Peyer's patch (tissue), 4 donors: ENCODE results near the gene ENDOD1.

Source experiments
- CTCF ChIP-seq, 6 experiments: fragments of 450-650 bp in 4 of 6; fragments of 200-600 bp in 2 of 6; sonication (generic) in 1 of 6; IDR thresholded peaks; one replicate each; pipeline ENCODE4 v1.5.1; 2017 to 2019; ENCODE audit warnings: antibody characterized with exemption in 6 of 6, mild to moderate bottlenecking in 3 of 6, moderate library complexity in 1 of 6
- POLR2A ChIP-seq, 2 donors: fragments of 450-650 bp; IDR thresholded peaks; one replicate each; pipeline ENCODE4 v1.5.1; 2017; ENCODE audit warnings: antibody characterized with exemption in 2 of 2, mild to moderate bottlenecking in 2 of 2, moderate library complexity in 2 of 2

DNA sequence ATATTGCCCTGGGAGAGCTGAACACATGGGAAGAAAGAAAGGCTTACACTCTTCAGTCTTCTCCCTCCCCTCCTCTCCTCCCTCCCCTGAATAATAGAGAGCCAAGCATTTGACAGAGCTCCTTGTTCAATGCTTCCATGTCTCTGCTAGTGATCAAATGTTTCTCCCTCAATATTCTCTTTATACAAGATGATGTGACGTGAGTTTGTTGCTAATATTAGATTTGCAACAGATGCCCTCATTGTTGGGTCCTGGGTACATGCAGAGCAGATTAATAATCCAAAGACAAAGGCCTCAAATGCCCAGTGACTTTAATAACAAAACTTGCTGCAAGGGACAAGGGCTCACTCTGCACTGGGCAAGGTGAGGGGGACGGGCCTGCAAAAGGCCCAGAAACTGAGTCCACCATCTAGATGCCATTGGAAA is 7.1 kb upstream of the ENDOD1 start:
- TF ChIP-seq CTCF (IDR thresholded peaks at IDR 0.05): no peak
- TF ChIP-seq POLR2A (IDR thresholded peaks at IDR 0.05): no peak
